Pancreas (tissue), 10 donors: ENCODE measurements around the gene WARS2. TPM values are rescaled to one million over a fixed set of nuclear protein-coding genes. Genes with fewer than 3 reads are reported as not detected.

Source experiments
- ATAC-seq, 4 donors: fragments of 200-7000 bp; cut with Tn5 transposase; one replicate each; pipeline versions ENCODE4 v1.8.0 to v1.9.1; 2020; ENCODE audit warnings: mild to moderate bottlenecking in 4 of 4, moderate library complexity in 4 of 4
- DNase-seq, 6 donors: peaks; one replicate each; pipeline ENCODE4 v3.0.0-alpha.2; 2020
- FAIRE-seq: peaks from 2 replicates; lab custom pipeline; 2012; peaks lifted over from hg19 to GRCh38; lab: Jason Lieb, UNC
- H3K27ac ChIP-seq, 4 donors: fragments of 200-600 bp; sonication (generic); 1 replicate in 3 of 4; 2 replicates in 1 of 4; pipeline versions ENCODE4 v1.5.0 to v1.8.0; 2020
- H3K27me3 ChIP-seq, 4 donors: fragments of 200-600 bp; one replicate each; pipeline ENCODE4 v1.8.0; 2021
- H3K36me3 ChIP-seq, 3 donors: fragments of 200-600 bp; sonication (generic) in 1 of 3; one replicate each; pipeline versions ENCODE4 v1.5.0 to v1.8.0; 2020 to 2021
- H3K4me1 ChIP-seq, 3 donors: fragments of 200-600 bp; one replicate each; pipeline ENCODE4 v1.8.0; 2021
- H3K4me3 ChIP-seq, 4 donors: fragments of 200-600 bp; sonication (generic) in 2 of 4; one replicate each; pipeline versions ENCODE4 v1.5.0 to v1.8.0; 2020 to 2021
- H3K9me3 ChIP-seq, 4 donors: fragments of 200-600 bp; one replicate each; pipeline ENCODE4 v1.8.0; 2021
- WGBS, 2 donors: extraction: QIAGEN DNeasy Blood & Tissue Kit; methylation state at CpG; one replicate each; pipeline ENCODE4 v1.1.7; 2013; 5-methylcytosine and 5-hydroxymethylcytosine counted together
- intact Hi-C, 3 donors: fragments of 100-400 bp; cut with DNase I; formaldehyde crosslinking; loops; one replicate each; pipeline versions ENCODE4 v1.11.1 to v1.14.2; 2022
- polyA plus RNA-seq, 2 donors: library from polyadenylated mRNA; stranded (reverse); fragments of 200-250 nt; gene quantifications; one replicate each; pipeline ENCODE4 v1.2.3, GENCODE V29; 2013
- total RNA-seq, 6 donors: library from RNA; stranded (reverse); fragmentation: NEBNext Ultra II Directional in 4 of 6; extraction: Animal tissue kit (Norgen Biotek cat#: 25700) in 4 of 6; gene quantifications; one replicate each; pipeline versions ENCODE4 v1.2.1 to v1.2.4, GENCODE V29; 2021 to 2023
- TF ChIP-seq, protein P1 (sequence below), 4 donors: fragments of 200-600 bp; sonication (generic) in 3 of 4; IDR thresholded peaks; one replicate each; pipeline versions ENCODE4 v1.5.0 to v1.8.0; 2021; ENCODE audit warnings: antibody characterized with exemption in 4 of 4
- donor health status: healthy with polysubstance abuse.
- donor health status: DM: no; HTN: no; CAD: no; lungs with moderate emphysema.
- donor health status: DM: no; HTN: no; CAD: no.
- donor health status: control.
- donor health status: control.
- donor health status: Bipolar disorder and iron deficiency.
- donor health status: DM: yes; HTN: yes; CAD: no.
- donor health status: DM: no; HTN: no; CAD: no.
- donor health status: DM: no; HTN: no; CAD: no.
- donor health status: DM: yes; HTN: yes; CAD: no.

WARS2 gene
- total and polyA plus RNA-seq, 8 donors, result 3.4 to 14.0 (median 9.4) TPM

DNA sequence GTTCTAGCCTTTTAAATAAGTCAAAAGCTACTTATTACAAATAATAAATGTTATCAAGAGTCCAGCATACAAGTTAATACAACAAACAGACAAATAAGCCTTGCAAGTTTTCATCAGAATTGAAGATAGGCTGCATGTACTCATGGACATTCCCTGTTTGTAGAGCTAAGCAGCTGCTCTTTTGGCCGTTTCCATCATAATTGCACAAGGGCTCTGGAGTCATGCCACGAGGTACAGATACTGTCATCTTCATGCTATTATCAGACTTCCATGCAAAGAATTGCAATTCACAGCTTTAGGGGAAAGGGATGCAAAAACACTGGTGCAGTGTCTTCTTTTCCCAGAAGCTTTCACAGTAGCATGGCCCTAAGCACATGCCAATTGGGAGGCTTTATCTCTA is 99.5 kb downstream of the WARS2 start:
- no peak for DNase-seq
- no peak for FAIRE-seq
- 72 to 89% methylated on average over 2 of the region's 2 CpGs for WGBS, 2 donors
- Histone ChIP-seq H3K27me3 (no peaks in the 10 kb centered on the region), H3K9me3 (no peaks in the 10 kb centered on the region), H3K4me1 (no peaks in the 10 kb centered on the region), H3K4me3 (no peak overlapping the region), H3K36me3 (peaks cover 0 to 7% (median 0%) of the 10 kb centered on the region in 3 donors), H3K27ac (no peak overlapping the region)
- intact Hi-C loops, result no loop called here
- TF ChIP-seq, protein P1, sequence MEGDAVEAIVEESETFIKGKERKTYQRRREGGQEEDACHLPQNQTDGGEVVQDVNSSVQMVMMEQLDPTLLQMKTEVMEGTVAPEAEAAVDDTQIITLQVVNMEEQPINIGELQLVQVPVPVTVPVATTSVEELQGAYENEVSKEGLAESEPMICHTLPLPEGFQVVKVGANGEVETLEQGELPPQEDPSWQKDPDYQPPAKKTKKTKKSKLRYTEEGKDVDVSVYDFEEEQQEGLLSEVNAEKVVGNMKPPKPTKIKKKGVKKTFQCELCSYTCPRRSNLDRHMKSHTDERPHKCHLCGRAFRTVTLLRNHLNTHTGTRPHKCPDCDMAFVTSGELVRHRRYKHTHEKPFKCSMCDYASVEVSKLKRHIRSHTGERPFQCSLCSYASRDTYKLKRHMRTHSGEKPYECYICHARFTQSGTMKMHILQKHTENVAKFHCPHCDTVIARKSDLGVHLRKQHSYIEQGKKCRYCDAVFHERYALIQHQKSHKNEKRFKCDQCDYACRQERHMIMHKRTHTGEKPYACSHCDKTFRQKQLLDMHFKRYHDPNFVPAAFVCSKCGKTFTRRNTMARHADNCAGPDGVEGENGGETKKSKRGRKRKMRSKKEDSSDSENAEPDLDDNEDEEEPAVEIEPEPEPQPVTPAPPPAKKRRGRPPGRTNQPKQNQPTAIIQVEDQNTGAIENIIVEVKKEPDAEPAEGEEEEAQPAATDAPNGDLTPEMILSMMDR (IDR thresholded peaks at IDR 0.05), result no peak
- peak in 1 of 4 donors; percentile 35 for ATAC-seq

DNA sequence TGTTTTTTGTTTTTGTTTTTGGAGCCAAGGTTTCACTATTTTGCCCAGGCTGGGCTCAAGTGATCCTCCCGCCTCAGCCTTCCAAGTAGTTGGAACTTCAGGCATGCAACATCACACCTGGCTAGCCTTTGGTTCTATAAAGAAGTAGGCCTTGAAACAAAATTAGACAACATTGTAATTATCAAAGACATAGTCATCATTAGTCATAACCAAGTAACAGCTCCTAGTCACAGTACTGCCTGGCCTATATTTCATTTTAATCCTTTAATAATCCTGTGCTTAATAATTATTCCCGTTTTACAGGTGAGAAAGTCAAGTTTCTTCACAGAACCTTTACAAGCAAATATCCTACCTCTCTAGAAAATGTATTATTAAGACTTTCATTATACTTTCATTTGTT is 100.0 kb downstream of the WARS2 start:
- H3K27ac ChIP-seq, result no peak overlapping the region
- FAIRE-seq (no peak), ATAC-seq (no peak), DNase-seq (no peak)
- WGBS, 2 donors, result 92 to 100% methylated on average over 2 of the region's 2 CpGs
- TF ChIP-seq, protein P1 (IDR thresholded peaks at IDR 0.05), result no peak
- peaks cover 0 to 7% (median 0%) of the 10 kb centered on the region in 3 donors for H3K36me3 ChIP-seq
- H3K27me3 ChIP-seq, result no peaks in the 10 kb centered on the region
- no peaks in the 10 kb centered on the region for H3K4me1 ChIP-seq
- no peak overlapping the region for H3K4me3 ChIP-seq
- intact Hi-C loops, result no loop called here
- no peaks in the 10 kb centered on the region for H3K9me3 ChIP-seq

DNA sequence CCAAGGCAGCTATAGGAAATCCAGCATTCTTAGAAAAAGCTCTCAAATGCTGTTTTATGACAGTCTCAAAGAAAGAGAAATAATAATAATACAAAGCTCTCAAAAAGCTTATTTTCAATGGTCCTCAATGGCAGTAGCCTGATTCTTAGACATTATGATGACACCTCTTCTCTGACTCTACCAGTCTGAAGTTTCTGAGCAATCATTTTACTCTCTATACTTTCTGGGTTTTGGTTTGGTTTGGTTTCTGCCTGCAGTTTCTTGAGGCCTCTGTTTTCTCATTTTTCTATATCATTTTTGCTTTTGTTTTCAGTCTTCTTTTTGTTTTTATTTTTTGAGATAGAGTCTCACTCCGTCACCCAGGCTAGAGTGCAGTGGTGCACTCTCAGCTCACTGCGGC is 102.1 kb downstream of the WARS2 start:
- intact Hi-C loops, result no loop called here
- H3K4me1 ChIP-seq, result no peaks in the 10 kb centered on the region
- no peaks in the 10 kb centered on the region for H3K27me3 ChIP-seq
- peaks cover 0 to 2% (median 0%) of the 10 kb centered on the region in 3 donors for H3K36me3 ChIP-seq
- no peak overlapping the region for H3K4me3 ChIP-seq
- ATAC-seq (no peak), DNase-seq (no peak), FAIRE-seq (no peak)
- 95 to 98% methylated on average over 2 of the region's 2 CpGs for WGBS, 2 donors
- TF ChIP-seq, protein P1 (IDR thresholded peaks at IDR 0.05), result no peak
- no peaks in the 10 kb centered on the region for H3K9me3 ChIP-seq
- H3K27ac ChIP-seq, result no peak overlapping the region

DNA sequence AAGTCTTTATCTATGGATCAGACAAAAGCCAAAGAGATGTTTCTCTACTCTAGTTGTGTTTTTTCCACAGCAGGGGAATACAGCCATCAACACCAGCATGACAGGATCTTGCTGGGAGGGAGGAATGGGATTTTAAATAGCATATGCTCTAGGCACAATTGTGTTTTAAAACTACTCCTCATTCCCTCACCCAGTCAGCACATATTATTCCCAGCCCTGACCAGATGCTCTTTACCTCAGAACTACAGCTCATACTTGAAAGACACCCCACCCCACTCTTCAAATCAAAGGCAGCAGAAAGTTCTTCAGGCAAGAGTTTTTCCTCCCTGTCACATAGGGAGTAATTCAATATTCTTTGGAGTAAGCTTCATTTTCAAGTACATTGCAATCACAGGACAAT is 106.1 kb downstream of the WARS2 start:
- H3K4me3 ChIP-seq, result no peak overlapping the region
- no peaks in the 10 kb centered on the region for H3K9me3 ChIP-seq
- FAIRE-seq, result no peak
- intact Hi-C loops, result no loop called here
- H3K4me1 ChIP-seq, result no peaks in the 10 kb centered on the region
- TF ChIP-seq, protein P1 (IDR thresholded peaks at IDR 0.05), result no peak
- peaks cover 0 to 14% (median 0%) of the 10 kb centered on the region in 3 donors for H3K36me3 ChIP-seq
- DNase-seq, result no peak
- no peaks in the 10 kb centered on the region for H3K27me3 ChIP-seq
- no peak overlapping the region for H3K27ac ChIP-seq
- ATAC-seq, result no peak

DNA sequence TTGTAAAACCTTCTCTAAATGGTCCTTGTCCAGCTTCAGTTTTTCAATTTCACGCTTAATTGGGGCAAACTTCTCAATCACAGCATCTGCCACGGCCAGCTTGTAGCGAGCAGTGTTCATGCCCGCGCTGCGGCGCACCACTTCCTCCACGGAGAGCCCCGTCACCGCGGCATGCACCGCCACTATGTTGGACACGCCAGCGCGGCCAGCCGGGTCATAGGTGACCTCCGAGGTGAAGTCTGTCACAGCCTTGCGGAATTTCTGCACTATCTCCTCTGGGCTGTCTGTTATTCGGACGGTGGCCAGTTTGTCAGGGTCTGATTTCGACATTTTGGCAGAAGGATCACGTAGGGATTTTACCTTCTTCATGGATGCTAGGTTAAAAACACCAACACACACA is 107.5 kb downstream of the WARS2 start:
- H3K36me3 ChIP-seq, result peaks cover 0 to 14% (median 0%) of the 10 kb centered on the region in 3 donors
- no peak overlapping the region for H3K4me3 ChIP-seq
- H3K27ac ChIP-seq, result no peak overlapping the region
- ATAC-seq (no peak), FAIRE-seq (no peak), DNase-seq (no peak)
- H3K9me3 ChIP-seq, result no peaks in the 10 kb centered on the region
- intact Hi-C loops, result no loop called here
- TF ChIP-seq, protein P1 (IDR thresholded peaks at IDR 0.05), result no peak
- H3K4me1 ChIP-seq, result no peaks in the 10 kb centered on the region
- WGBS, 2 donors, result 97 to 98% methylated on average over 22 of the region's 22 CpGs
- H3K27me3 ChIP-seq, result no peaks in the 10 kb centered on the region
